Kidney (tissue), 14 donors: ENCODE results near the gene SPECC1L. TPM values are rescaled to one million over a fixed set of nuclear protein-coding genes. Genes with fewer than 3 reads are reported as not detected.
A peak's percentile ranks its signal among the peaks of the same experiment; 100 is the strongest.

Source experiments
- DNase-seq, 5 donors: peaks; one replicate each; pipeline ENCODE4 v3.0.0-alpha.2; 2013 to 2020
- FAIRE-seq: peaks from 2 replicates; lab custom pipeline; 2012; peaks lifted over from hg19 to GRCh38; lab: Jason Lieb, UNC
- H3K27ac ChIP-seq, 2 donors: one replicate each; pipeline ENCODE4 v1.7.0; 2013; ENCODE audit warnings: low read depth in 2 of 2, low read length in 2 of 2, inconsistent platforms in 1 of 2
- H3K27me3 ChIP-seq: one replicate; pipeline ENCODE4 v1.7.1; 2013; ENCODE audit warnings: low read length, inconsistent platforms; ENCODE audit not compliant: control insufficient read depth, insufficient read depth
- H3K36me3 ChIP-seq, 3 donors: one replicate each; pipeline versions ENCODE4 v1.7.0 to v1.7.1; 2013; ENCODE audit warnings: low read length in 3 of 3, control low read depth in 1 of 3, inconsistent platforms in 1 of 3; ENCODE audit not compliant: insufficient read depth in 3 of 3, control insufficient read depth in 2 of 3
- H3K4me1 ChIP-seq, 3 donors: one replicate each; pipeline versions ENCODE4 v1.7.0 to v1.7.1; 2013; ENCODE audit warnings: low read length in 3 of 3, inconsistent platforms in 1 of 3, low read depth in 1 of 3; ENCODE audit not compliant: control insufficient read depth in 2 of 3, insufficient read depth in 2 of 3
- H3K4me3 ChIP-seq, 3 donors: one replicate each; pipeline versions ENCODE4 v1.7.0 to v1.8.1; 2013; ENCODE audit warnings: low read length in 3 of 3, control low read depth in 1 of 3, inconsistent platforms in 1 of 3
- H3K9ac ChIP-seq, 3 donors: one replicate each; pipeline versions ENCODE4 v1.7.0 to v1.7.1; 2013; ENCODE audit warnings: low read length in 3 of 3, control low read depth in 1 of 3, inconsistent platforms in 1 of 3
- H3K9me3 ChIP-seq, 3 donors: one replicate each; pipeline versions ENCODE4 v1.7.0 to v1.7.1; 2013; ENCODE audit warnings: low read length in 3 of 3, control low read depth in 1 of 3, inconsistent platforms in 1 of 3; ENCODE audit not compliant: control insufficient read depth in 2 of 3, insufficient read depth in 1 of 3
- intact Hi-C: fragments of 100-400 bp; cut with DNase I; formaldehyde crosslinking; loops from one replicate; pipeline ENCODE4 v1.11.1; 2022
- polyA plus RNA-seq: library from polyadenylated mRNA; stranded (reverse); fragments of 350-450 nt; fragmentation: Illumina TruSeq; extraction: RNeasy Lipid Tissue Mini Kit (QIAGEN cat#74804); gene quantifications from one replicate; pipeline ENCODE4 v1.2.3, GENCODE V29; 2014; ENCODE audit warnings: low read depth, low replicate concordance; ENCODE audit not compliant: insufficient read depth
- total RNA-seq: library from RNA; stranded (reverse); fragmentation: NEBNext Ultra II Directional; extraction: Animal tissue kit (Norgen Biotek cat#: 25700); gene quantifications from one replicate; pipeline ENCODE4 v1.2.1, GENCODE V29; 2021
- TF ChIP-seq, protein P1 (sequence below): IDR thresholded peaks from 3 replicates; pipeline ENCODE4 v1.5.1; 2012; ENCODE audit warnings: mild to moderate bottlenecking, moderate library complexity, borderline replicate concordance; ENCODE audit not compliant: insufficient read depth; ENCODE audit errors: extremely low read depth
- donor health status: control.
- donor health status: control.
- donor health status: control.
- donor health status: control.
- donor health status: control.
- donor health status: DM: yes; HTN: yes; CAD: no.
- donor health status: Normal renal cell carcinoma (clear cell type).

SPECC1L gene
- total and polyA plus RNA-seq, 2 donors from 2014 or later = 11.1 to 65.8 TPM

DNA sequence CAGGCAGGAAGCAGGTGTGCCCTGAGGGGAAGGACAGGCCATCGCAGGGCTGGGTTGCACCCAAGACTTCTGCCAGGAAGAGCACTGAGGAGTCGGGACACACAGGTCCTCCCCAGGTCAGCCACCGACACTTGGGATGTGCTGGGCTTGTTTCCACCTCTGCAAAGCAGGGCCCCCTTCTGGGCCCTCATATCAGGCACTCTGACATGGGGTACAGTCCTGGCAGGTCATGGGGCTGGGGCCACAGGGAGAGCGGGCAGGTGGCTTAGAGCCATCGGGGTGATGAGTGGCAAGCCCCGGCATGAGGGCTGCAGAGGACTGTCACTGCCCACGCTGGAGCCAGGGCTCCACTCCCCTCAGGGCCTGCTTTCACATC lies 148.8 kb downstream of the SPECC1L start:
- H3K4me3 ChIP-seq = no peak overlapping the region
- intact Hi-C loops = no loop called here
- DNase-seq = peak in 1 of 5 donors; percentile 57
- peaks cover 0 to 11% (median 4%) of the 10 kb centered on the region in 3 donors for H3K36me3 ChIP-seq
- no peak overlapping the region for H3K27ac ChIP-seq
- H3K9me3 ChIP-seq = no peaks in the 10 kb centered on the region
- no peak overlapping the region for H3K9ac ChIP-seq
- FAIRE-seq = no peak
- H3K4me1 ChIP-seq = peaks cover 0 to 11% (median under 1%) of the 10 kb centered on the region in 3 donors
- H3K27me3 ChIP-seq = no peaks in the 10 kb centered on the region
- TF ChIP-seq, protein P1, sequence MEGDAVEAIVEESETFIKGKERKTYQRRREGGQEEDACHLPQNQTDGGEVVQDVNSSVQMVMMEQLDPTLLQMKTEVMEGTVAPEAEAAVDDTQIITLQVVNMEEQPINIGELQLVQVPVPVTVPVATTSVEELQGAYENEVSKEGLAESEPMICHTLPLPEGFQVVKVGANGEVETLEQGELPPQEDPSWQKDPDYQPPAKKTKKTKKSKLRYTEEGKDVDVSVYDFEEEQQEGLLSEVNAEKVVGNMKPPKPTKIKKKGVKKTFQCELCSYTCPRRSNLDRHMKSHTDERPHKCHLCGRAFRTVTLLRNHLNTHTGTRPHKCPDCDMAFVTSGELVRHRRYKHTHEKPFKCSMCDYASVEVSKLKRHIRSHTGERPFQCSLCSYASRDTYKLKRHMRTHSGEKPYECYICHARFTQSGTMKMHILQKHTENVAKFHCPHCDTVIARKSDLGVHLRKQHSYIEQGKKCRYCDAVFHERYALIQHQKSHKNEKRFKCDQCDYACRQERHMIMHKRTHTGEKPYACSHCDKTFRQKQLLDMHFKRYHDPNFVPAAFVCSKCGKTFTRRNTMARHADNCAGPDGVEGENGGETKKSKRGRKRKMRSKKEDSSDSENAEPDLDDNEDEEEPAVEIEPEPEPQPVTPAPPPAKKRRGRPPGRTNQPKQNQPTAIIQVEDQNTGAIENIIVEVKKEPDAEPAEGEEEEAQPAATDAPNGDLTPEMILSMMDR = no peak

DNA sequence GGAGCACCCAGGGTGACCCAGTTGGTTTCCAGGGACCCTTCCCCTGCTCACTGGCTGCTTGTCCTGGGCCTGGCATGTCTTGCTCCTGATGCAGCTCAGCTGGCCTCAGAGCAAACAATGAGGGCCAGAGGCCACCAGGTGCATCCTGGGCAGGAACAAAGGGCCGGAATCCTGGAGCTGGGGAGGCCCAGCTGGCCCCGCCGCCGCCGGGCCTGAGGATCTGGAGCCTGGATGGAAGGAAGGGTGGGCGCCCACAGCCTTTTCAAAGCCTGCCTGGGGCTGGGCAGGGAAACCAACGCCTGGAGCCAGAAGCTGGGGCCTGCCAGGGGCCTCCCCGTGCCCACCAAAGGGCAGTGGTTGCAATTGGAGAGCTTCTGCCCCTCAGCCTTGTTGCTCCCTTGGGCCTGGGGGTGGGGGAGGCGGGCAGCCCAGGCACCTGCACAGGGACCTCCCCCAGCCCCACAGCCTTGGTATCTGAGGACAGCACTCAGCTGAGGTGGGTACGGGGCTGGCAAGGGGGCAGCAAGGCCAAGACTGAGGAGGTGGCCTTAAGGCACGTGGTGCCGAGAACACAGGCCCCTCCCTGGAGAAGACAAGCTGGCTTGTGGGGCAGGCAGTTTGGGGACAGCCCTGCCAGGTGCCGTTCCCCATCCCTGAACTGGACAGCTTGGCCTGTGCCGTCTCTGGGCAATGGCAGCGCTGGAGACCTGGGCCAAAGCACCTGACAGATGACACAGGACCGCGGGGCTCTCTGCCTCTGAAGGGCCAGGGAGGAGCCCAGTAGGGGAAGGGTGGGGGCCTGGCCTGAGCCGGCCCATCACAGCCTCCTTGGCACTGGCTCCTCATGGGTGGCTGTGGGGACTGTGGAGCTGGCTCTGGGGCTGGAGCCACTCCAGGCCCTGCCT lies 149.7 kb downstream of the SPECC1L start:
- Histone ChIP-seq H3K9ac (no peak overlapping the region), H3K27me3 (peaks cover 3% of the 10 kb centered on the region), H3K4me1 (peaks cover 0 to 11% (median 0%) of the 10 kb centered on the region in 3 donors), H3K4me3 (no peak overlapping the region), H3K9me3 (no peaks in the 10 kb centered on the region), H3K27ac (no peak overlapping the region), H3K36me3 (peaks cover 0 to 10% (median 2%) of the 10 kb centered on the region in 3 donors)
- intact Hi-C loops = loop anchor here (10.0 kb wide), 1 partner anchor 84 kb away; no protein-coding TSS in a partner anchor
- DNase-seq (peak in 4 of 5 donors; percentile 41 to 79 (median 56)), FAIRE-seq (no peak)
- TF ChIP-seq, protein P1 = no peak

DNA sequence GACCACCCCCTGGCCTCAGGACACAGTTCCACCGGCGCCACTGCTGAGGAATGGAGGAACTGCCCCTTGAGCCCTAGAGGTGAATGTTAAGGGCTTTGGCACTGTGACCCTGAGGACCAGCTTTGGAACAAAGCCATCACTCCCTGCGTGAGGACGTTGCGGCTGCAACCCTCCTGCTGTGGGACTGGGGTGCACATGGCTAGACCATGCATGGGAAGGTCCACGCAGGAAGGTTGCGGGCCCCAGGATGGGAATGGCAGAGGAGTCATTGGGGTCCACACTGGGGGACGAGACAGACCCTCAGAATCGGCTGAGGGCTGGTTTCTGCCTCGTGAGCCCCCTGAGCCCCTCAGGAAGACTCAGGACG lies 150.3 kb downstream of the SPECC1L start:
- peaks cover 3% of the 10 kb centered on the region for H3K27me3 ChIP-seq
- TF ChIP-seq, protein P1 = no peak
- no peaks in the 10 kb centered on the region for H3K9me3 ChIP-seq
- intact Hi-C loops = loop anchor here (10.0 kb wide), 1 partner anchor 84 kb away; no protein-coding TSS in a partner anchor
- FAIRE-seq (no peak), DNase-seq (no peak)
- no peak overlapping the region for H3K27ac ChIP-seq
- no peak overlapping the region for H3K9ac ChIP-seq
- H3K4me3 ChIP-seq = no peak overlapping the region
- peaks cover 0 to 4% (median 0%) of the 10 kb centered on the region in 3 donors for H3K36me3 ChIP-seq
- peaks cover 0 to 11% (median 0%) of the 10 kb centered on the region in 3 donors for H3K4me1 ChIP-seq
